Measurements from ENCODE around the gene ZNF92.

DNA sequence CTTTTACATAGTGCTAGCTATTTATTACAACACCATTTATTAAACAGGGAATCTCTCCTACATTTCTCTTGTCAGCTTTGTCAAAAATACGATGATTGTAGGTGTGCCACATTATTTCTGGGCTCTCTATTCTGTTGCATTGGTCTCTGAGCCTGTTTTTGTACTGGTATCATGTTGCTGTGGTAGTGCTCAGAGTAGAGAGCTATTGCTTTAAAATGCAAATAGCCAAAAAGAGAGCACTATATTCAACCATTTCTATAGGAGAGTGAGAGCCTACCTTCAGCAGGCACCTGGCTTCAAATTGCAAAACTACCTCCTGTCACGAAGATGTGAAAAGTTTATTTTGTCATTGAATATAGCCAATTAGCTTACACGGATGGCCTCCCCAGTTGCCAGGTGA lies 8.1 kb downstream of the ZNF92 start:
- TF ChIP-seq, protein P1, sequence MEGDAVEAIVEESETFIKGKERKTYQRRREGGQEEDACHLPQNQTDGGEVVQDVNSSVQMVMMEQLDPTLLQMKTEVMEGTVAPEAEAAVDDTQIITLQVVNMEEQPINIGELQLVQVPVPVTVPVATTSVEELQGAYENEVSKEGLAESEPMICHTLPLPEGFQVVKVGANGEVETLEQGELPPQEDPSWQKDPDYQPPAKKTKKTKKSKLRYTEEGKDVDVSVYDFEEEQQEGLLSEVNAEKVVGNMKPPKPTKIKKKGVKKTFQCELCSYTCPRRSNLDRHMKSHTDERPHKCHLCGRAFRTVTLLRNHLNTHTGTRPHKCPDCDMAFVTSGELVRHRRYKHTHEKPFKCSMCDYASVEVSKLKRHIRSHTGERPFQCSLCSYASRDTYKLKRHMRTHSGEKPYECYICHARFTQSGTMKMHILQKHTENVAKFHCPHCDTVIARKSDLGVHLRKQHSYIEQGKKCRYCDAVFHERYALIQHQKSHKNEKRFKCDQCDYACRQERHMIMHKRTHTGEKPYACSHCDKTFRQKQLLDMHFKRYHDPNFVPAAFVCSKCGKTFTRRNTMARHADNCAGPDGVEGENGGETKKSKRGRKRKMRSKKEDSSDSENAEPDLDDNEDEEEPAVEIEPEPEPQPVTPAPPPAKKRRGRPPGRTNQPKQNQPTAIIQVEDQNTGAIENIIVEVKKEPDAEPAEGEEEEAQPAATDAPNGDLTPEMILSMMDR (IDR thresholded peaks at IDR 0.05), result no peak
- TF ChIP-seq MXD4 (CRISPR knock-in tag; IDR thresholded peaks at IDR 0.05; ENCODE audit: borderline replicate concordance) (no peak), NFE2L1 (CRISPR knock-in tag; IDR thresholded peaks at IDR 0.05) (no peak), IRF2 (CRISPR knock-in tag; IDR thresholded peaks at IDR 0.05; ENCODE audit: borderline replicate concordance, low read depth) (no peak), SP1 (CRISPR knock-in tag; conservative IDR thresholded peaks at IDR 0.05) (no peak), JUN (CRISPR knock-in tag; IDR thresholded peaks at IDR 0.05) (no peak), CBFB (CRISPR knock-in tag; IDR thresholded peaks at IDR 0.05; ENCODE audit: low read depth) (no peak)
- TF ChIP-seq, protein P2, sequence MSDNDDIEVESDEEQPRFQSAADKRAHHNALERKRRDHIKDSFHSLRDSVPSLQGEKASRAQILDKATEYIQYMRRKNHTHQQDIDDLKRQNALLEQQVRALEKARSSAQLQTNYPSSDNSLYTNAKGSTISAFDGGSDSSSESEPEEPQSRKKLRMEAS (CRISPR knock-in tag; IDR thresholded peaks at IDR 0.05), result no peak
- TF ChIP-seq, protein P3, sequence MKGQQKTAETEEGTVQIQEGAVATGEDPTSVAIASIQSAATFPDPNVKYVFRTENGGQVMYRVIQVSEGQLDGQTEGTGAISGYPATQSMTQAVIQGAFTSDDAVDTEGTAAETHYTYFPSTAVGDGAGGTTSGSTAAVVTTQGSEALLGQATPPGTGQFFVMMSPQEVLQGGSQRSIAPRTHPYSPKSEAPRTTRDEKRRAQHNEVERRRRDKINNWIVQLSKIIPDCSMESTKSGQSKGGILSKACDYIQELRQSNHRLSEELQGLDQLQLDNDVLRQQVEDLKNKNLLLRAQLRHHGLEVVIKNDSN (CRISPR knock-in tag; IDR thresholded peaks at IDR 0.05), result no peak
- TF ChIP-seq, protein P4, sequence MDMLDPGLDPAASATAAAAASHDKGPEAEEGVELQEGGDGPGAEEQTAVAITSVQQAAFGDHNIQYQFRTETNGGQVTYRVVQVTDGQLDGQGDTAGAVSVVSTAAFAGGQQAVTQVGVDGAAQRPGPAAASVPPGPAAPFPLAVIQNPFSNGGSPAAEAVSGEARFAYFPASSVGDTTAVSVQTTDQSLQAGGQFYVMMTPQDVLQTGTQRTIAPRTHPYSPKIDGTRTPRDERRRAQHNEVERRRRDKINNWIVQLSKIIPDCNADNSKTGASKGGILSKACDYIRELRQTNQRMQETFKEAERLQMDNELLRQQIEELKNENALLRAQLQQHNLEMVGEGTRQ (CRISPR knock-in tag; IDR thresholded peaks at IDR 0.05), result no peak

Data from WTC11 (cell line).